GM19463 (cell line): ENCODE measurements around the gene OR6B3.
"Not testable (repeated sequence)": the region's sequence is repeated elsewhere in the genome, so short reads cannot be mapped to it uniquely, and the experiment has no call there.

Experiments used
- ATAC-seq: cut with Tn5 transposase; IDR thresholded peaks from one replicate; pipeline ENCODE4 v1.9.1; 2021; ENCODE audit warnings: mild to moderate bottlenecking, moderate library complexity; ENCODE audit not compliant: unreplicated experiment

The OR6B3 gene

DNA sequence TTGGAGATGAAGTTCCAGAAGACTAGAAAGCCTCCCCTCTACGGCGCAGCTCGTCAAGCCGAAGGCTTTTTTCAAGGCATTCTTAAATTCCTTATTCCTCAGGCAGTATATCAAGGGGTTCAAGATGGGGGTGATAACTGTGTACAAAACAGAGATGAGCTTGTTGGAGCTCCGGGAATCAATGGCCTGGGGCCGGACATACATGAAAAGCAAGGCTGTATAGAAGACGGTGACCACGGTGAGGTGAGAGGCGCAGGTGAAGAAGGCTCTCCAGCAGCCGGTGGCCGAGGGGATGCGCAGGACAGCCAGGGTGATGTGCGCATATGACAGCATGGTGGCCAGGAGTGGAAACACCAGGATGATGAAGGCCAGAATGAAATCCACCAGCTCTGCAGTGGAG, 8.2 kb downstream of the OR6B3 start:
- ATAC-seq = no peak

DNA sequence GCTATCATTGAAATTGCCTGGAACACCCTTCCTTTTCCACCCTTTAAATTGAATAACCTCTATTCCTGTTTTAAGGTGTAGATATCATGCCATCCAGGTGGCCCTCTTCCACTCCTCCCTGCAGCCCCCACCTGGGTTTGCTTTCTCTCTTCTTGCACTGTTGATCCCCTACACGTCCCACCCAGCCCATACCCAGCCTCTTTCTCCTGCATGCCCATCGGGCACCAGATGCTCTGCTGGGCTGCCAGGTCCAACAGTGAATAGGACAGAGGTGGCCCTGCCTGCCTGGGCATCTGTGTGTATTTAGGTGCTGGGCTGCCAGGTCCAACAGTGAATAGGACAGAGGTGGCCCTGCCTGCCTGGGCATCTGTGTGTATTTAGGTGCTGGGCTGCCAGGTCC, 9.2 kb downstream of the OR6B3 start:
- ATAC-seq = not testable (repeated sequence)

DNA sequence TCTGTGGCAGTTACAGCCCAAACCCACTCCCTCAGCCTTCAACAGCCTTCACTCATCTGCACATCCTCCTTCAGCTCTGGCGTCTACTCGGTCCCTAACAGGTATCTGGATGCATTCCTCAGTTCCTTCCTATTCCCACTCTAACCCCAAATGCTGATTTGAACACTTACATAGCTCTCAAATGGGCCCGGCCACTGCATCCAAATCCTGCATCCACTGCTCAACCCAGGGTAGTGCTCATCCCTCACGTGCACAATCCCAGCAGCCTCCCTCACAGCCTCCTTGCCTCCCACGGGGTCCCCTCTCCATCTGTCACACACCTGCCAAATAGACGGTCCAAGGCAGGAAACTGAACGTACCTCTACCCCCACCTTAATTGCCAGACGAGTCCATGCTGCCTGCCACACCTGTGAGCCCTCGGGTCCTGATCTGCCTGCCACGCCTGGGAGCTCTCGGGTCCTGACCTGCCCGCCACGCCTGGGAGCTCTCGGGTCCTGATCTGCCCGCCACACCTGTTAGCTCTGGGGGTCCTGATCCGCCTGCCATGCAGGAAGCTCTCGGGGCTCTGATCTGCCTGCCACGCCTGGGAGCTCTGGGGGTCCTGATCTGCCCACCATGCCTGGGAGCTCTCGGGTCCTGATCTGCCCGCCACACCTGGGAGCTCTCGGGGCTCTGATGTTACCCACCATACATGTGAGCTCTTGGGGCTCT, 9.9 kb downstream of the OR6B3 start:
- ATAC-seq = no peak

DNA sequence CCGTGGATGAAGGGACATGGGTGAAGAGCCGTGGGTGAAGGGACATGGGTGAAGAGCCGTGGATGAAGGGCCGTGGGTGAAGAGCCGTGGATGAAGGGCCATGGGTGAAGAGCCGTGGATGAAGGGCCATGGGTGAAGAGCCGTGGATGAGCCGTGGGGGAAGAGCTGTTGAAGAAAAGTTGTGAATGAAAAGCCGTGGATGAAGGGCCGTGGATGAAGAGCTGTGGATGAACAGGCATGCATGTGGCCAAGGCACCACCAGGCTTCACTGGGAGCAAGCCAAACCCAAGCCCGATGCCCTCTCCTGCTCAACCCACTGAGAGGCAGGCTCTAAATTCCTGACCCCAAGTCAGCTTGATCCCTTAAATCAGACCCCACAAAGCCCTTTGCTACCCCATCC, 10.6 kb downstream of the OR6B3 start:
- ATAC-seq = no peak

DNA sequence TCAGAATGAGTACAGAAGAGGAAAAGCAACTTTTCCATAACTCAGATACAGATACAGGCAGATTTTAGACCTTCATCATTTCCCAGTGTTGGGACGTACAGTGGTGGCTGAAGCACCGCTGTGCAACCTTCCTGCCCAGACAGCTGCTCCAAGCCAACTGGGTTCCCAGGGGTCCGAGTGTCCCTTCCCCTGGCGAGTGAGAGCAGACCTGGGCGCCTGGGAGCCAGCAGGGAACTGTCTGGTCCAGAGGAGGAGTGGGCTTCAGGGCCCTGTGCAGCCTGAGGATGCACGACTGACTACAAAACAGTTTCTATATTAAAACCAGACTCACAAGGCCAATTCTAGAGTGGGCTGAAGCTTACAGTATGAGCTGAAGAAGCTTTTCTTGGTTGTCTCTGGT, 12.0 kb downstream of the OR6B3 start:
- no peak for ATAC-seq

DNA sequence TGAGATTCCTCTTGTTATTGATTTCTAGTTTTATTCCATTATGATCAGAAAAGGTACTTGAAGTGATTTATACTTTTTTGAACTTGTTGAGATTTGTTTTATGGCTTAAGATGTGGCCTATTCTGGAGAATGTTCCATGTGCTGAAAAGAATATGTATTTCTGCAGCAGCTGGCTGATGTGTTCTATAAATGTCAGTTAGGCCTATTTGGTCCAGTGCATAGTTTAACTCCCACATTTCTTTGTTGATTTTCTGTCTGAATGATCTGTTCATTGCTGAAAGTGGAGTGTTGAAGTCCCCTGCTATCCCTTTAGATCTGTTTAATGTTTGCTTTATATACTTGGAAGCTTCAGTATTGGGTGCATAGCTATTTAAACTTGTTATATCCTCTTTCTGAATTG, 16.0 kb downstream of the OR6B3 start:
- ATAC-seq = no peak

DNA sequence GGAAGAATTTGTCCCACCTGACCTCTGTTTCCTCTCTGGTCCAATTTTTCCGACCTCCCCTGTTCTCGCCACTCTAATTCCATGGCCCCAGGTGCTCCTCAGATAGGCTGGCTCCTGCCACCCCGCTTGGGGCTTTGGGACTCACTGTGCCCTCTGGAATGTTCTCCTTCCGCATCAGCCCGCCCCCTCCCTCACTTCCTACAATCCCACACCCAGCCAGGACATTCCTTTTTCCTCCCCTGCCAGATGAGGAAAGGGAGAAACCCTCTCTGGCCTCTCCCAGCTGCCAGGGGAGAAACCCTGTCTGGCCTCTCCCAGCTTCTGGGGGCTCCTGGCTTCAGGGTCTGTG, 20.0 kb downstream of the OR6B3 start:
- no peak for ATAC-seq

DNA sequence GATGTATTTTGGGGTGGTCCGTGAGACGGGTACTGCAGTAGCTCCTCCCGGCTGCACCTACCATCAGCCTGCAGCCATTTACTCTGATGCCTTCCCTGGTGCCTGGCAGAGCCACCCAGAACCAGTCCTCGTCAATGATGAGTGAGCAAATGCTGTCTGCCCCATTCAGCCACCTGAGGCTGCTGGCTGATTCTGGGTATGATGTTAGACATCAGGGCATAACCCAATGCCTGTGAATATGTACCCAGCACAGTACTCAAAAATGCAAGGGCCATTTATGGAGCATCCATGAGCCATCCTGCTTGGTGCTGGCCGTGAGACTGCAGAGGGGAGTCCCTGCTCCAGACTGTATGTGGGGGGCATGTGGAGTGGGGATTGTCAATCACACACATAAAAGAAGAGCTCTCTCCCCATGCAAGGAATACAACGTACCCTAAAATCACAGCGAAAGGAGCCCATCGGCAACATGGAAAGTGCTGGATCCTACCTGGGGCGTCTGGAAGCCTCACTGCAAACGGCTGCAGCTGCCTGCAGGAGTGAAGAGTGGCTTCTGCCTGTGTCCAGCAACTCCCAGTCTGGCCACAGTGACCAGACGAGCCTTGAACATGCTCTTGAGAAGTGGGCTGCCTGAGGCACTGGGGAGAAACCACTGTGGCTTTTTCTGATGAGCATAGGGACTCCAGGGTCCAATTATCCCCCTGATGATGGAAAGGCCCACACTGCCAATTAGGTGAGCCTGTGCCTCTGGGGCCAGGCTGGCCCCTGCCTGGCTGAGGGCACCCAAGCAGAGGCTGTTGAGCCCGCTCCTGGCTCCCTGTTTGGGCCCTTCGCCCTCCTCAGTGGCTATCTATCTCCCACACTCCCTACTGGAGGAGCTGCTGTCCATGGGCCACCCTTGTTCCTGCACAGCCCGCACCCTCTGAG, 20.7 kb downstream of the OR6B3 start:
- no peak for ATAC-seq

DNA sequence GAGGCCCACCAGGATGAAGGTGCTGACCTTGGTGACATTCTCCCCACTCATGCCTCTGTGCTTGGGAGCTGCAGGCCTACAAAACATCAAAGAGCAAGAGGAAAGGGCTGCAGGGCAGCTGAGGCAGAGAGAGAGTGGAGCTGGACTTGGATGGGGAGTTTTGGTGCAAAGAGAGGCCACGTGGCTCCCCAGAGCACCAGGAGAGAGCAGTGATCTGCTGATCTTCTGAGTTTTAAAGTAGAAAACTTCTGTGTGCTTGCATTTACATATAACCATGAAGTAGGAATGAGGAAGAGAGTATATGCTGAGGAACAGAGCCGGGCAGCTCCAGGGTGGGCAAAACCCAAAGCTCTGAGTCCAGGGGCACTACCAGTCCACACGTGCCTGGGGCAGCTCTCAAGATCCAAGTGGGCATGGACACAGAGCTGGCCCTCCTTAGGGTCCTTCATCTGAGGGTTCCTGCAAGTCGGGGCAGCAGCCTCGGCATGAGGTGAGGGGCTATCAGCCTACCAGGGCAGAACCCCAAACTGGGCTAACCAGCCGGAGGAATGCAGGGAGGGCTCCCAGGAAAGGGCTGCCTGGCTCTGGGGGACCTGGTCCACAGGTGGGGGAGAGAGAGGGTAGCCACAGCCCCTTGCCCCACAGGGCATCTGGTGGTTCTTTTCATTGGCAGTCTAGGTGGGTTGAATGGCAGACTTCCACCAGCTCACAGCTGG, 22.8 kb downstream of the OR6B3 start, which contains the start of gene OR6B2:
OR6B2 (minus strand) TSS at position 51 of the 716 bp plus-strand sequence; CDS start at position 51, 0 bp downstream.
- ATAC-seq = no peak

DNA sequence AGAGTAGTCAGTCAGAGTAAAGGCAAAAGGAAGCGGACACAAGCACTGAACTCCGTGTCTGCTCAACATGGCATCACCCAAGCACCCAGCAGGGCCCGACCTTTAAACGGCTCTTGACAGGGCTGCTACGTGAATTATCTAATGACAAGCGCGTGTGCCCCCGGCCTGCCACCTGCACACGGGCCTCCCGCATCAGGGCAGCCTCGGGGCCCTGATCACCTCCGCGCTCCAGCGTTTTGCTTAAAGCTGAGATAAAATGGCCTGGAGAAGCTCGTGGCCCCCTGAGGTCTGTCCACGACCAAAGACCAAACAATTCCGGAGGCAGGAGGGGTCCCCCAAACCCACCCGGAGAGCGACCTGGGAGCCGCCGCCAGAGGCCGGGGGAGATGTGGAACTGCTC, 28.6 kb downstream of the OR6B3 start:
- no peak for ATAC-seq

DNA sequence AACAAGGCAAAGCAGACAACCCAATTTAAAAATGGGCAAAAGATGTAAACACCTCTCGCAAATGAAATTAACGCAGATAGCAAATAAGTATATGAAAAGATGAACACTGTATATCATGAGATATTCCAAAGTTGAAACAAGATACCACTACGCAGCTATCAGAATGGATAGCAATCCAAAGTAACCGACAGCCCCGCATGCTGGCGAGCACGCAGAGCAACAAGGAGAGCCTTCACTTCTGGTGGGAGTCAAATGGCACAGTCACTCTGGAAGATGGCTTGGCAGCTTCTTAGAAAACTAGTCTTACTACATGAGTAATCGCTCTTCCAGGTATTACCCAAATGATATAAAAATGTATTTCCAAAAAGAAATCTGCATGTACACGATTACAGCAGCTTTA, 29.5 kb downstream of the OR6B3 start:
- ATAC-seq = no peak

DNA sequence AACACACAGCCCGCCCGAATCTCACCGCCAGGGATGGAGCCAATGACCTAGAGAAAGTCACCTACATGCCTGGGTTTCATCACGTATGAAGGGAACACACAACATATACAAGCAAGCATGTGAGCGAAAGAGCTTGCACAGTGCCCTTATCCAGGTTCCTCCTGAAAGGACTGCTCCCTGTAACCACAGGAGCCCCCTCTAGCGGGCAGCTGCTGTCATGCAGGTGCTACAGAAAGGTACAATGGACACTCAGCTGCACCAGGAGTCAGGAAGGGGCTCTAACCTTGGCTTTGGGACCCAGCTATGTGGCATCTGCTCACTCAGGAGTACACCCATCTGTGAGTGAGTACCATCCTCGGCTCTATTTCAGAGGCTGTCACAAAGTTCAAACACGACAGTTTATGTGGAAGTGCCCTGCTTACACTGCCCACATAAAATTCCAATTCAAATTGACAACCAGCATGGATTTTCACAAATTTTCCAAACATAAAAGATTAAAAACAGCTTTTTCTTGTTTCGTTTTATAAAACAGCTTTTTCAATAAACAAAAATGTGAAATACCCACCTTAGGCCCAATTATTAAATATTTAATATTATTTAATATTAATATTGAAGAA, 31.7 kb downstream of the OR6B3 start:
- no peak for ATAC-seq

DNA sequence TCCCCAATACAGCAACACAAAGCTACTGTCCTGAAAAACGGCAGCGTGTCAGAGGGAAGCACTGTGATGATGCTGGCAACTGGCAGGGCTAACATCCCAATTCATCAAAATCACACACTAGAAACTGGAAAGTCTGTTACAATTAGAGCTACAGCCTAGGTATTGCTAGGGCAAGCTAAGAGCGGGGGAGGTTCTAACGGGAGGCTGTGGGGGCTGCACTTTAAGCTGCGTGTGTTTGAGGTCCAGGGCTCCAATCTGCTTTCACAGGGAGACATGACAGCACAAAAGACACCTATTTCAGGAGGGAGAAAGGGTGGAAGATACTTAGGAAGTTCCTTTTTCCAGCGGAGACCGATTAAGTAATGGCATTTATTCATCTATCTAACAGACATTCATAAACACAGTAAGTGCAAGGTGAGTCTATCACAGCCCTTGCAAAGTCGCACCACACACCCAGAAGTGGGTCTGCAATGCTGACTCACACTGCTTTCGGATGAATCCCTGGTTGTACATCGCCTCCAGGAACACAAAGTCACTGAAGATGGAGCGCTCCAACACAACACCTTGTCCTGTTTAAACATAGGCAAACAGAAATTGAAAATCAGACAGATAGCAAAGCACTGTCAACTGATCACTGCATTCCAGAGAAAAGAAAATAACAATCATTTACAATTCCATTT, 35.1 kb downstream of the OR6B3 start:
- ATAC-seq = no peak

DNA sequence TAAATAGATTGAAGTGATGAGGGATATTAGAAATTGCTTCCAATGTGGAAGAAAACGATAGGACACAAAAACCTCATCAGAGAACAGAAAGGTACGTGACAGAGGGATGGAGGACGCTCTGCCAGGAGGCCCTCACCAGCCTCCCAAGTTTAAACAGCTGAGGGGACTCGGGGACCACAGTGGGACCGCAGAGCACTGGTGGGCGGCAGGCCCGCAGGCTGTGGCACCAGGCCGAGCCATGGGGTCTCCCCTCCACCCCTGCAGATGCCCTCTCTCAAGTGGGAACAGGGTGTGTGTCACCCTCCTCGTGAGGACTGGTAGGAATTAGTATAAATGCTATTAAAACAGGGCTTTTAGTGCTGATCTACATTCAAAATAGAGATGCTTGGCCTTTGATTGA, 39.0 kb downstream of the OR6B3 start:
- no peak for ATAC-seq

DNA sequence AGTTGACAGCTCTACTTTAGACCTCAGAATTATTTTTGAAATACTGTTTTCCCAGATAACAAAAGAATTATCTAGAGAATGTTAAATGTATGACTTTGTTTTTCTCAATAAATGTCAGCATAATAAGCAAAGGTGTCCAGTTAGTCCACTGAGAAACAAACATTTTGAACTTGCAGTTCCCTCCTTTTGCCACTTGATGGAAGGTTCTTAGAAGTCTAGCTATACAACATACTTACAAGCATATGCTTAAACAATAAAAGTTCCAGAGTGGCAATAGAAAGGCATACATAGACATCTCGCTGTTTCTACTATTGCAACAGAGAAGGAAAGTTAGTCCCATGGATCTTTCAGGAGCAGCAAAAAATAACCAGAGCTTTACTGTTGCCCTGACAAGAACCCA, 40.0 kb downstream of the OR6B3 start:
- no peak for ATAC-seq

DNA sequence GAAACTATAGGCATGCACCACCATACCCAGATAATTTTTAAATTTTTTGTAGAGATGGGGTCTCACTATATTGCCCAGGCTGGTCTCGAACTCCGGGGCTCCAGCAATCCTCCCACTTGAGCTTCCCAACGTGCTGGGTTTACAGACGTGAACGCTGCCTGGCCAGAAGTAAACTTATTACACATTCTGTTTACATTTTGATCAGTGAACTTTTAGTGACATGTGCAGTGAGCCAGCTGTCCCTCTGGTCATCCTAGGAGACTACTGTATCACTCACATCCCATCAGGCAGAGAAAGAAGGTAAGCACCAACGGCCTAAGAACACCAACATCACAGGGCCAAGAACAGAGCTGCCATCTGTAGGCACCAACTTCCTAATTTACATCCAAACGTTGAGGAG, 50.3 kb downstream of the OR6B3 start:
- no peak for ATAC-seq

DNA sequence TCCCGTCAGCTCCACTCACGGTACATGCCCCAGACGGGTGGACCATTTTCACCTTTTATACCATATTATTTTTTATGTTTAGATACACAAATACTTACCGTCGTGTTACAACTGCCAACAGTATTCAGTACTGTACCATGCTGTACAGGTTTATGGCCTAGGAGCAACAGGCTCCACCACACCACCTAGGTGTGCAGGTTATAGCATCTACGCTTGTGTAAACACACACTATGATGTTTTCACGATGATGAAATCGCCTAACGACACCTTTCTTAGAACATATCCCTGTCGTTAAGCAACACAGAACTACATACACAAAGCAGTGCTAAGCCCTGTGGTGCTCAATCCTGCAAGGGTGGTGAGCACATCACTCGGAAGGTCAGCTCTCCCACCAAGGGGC, 52.6 kb downstream of the OR6B3 start:
- no peak for ATAC-seq

DNA sequence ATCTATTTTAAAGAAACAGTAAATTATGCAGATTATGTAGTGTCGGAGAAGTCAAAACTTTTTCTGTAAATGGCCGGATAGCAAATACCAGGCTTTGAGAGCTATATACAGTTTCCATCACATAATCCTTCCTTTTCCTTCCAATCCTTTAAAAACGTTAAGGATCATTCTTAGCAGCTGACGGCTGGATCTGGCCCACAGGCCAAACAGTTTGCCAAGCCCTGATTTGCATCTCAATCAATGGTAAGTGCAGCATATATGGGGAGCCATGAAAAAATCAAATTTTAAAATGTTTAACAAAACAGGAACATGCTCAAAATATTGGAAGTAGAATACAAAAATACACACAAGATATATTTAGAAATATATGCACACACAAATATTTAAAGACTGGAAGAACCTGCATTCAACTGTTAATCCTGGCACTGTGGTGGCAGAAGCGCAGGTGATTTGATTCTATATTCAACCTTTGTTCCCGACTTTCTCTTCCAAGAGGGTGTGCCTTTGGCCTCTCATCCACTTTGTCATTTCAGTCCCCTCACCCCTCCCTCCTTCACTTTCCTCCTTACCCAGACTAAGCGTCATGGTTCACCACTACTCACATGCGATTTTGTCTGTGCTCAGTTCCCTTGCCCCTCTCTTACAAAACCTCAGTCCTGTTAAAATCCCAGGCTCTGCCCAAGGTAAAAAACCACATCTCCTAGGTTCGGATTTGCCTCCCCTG, 55.5 kb downstream of the OR6B3 start:
- ATAC-seq = no peak
